Ramos (cell line): Measurements from ENCODE around the gene CCL20.
"Not testable (repeated sequence)": the region's sequence is repeated elsewhere in the genome, so short reads cannot be mapped to it uniquely, and the experiment has no call there.

Experiments used
- in situ Hi-C: fragments of 300-500 bp; cut with MboI; formaldehyde crosslinking; loops from one replicate; pipeline ENCODE4 v1.14.3; 2022; ENCODE audit warnings: low sequenced_read_pairs; ENCODE audit not compliant: unreplicated experiment

CCL20 gene

DNA sequence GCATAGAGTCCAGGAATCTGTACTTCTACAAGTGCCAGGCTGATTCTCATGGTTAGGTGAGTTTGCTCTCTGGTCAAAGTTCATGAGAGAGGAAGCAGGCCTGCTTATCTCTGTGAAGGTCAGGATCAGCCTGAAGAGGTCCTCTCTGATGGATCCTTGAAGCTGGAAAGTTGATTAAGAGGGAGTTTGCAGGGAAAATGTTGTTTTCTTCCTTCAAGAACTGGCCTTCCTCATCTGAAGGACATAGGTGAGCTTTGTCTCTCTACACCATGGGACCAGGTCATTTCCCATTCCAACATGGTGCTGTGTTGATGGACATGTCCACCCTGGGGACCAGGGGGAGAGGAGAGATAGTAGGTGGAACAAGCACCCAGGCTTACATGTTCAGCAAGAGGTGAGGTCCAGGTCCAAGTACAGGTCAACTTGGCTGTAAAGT, 14.9 kb downstream of the CCL20 start:
- in situ Hi-C loops, result no loop called here

GRCh38 chr2:227829337-227829736, 15.7 kb downstream of the CCL20 start:
- in situ Hi-C loops, result no loop called here

DNA sequence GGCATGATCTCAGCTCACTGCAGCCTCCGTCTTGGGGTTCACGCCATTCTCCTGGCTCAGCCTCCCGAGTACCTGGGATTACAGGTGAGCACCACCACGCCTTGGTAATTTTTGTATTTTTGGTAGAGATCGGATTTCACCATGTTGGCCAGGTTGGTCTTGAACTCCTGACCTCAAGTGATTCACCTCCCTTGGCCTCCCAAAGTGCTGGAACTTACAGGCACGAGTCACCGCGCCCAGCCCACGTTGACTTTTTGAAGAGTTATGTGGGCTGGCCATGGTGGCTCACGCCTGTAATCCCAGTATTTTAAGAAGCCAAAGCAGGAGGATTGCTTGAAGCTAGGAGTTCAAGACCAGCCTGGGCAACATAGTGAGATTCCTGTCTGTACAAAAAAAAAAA, 20.8 kb downstream of the CCL20 start:
- in situ Hi-C loops, result no loop called here

- in situ Hi-C loops, result no loop called here
These were observed 21.4 kb downstream of the CCL20 start for GRCh38 chr2:227834916-227835650.

GRCh38 chr2:227839339-227840129, 25.9 kb downstream of the CCL20 start:
- in situ Hi-C loops, result not testable (repeated sequence)

DNA sequence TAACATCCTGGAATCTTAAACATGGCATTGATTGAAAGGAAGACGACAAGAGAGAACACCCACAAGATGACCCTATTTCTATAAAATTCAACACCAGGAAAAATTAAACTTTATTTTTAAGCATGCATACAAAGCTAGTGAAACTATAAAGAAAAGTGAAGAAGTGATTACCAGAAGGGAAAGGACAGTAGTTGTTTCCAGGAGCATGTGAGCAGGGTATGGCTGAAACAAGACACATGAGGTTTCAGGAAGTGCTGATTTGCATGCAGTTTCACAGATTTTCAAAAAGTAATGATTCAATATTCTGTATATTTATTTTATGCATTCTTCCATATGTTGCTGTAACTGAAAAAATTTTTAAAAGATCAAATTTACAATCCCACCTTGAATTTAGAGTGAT, 33.2 kb downstream of the CCL20 start:
- in situ Hi-C loops, result no loop called here

GRCh38 chr2:227848146-227848545, 34.5 kb downstream of the CCL20 start:
- in situ Hi-C loops, result no loop called here

DNA sequence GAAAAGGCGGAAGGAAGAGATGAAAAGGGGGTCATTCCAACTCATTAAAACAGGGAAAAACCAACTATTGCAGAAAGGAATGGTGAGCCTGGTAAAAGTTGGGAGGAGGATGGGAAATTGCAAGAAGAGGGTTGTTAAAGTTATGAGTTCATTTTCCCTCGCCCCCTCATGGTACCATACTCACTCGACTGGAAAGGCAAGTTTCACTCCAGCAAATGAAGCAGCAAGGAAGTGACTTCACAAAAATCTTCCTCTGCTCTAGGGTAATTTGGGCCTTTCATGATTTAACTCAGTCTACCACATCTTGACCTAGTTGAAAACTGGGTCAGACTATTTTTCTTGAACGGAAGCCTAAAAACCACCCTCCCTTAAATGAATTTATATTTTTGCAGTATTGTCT, 34.9 kb downstream of the CCL20 start:
- in situ Hi-C loops, result no loop called here

DNA sequence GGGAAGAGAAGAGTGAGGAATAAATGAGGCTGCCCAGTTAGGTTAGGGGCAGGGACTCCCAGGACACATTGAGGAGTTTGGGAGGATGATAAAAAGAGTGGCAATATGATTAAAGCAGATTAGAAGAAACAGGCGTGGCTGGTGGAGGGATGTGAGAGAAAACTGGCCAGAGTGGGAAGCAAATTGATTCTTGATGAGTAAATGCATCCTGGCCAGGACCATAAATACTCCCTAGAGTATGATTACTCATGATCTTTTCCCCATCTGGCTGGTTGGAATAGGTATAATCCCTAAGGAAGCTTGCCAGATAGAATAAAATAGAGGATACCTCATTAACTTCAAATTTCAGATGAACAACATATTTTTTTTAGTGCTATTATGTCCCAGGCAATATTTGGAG, 36.3 kb downstream of the CCL20 start:
- in situ Hi-C loops, result no loop called here

DNA sequence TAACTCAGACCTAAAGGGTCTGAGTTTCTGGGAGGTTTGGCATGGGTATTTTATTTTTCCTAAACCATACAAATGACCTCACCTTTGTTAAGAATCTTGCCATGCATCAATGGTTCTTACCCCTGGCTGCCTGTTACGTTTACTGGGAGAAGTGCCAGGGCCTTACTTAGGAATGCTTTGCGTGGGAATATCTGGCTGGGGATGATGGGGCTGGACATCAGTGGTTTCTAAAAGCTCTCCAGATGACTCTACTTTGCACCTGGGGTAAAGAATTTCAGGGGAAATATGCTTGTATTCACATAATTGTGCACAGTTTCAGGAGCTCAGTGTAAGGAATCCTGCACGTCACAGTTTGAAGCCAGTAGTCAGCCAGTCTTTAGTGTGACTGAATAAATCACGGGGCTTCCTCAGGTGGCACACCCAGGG, 39.6 kb downstream of the CCL20 start:
- in situ Hi-C loops, result no loop called here

GRCh38 chr2:227853765-227854271, 40.2 kb downstream of the CCL20 start:
- in situ Hi-C loops, result no loop called here

DNA sequence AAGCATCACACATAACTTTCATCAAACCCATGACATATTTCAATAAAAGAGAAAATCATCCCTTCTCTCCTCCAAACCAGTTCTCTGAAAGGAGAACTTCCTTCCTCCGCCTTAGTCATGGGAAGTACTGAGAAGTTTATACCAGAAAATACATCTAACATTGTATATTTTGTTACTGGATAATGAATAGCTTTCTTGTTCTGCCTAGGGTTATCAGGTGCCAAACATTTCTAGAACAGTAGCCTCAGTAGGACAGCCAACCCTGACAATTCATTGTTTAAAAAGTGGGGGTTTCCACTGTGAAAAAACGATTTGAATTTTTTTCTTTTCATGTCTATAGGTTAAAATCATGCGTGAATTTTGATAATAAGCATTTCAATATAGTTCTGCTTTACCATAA, 41.8 kb downstream of the CCL20 start:
- in situ Hi-C loops, result no loop called here

DNA sequence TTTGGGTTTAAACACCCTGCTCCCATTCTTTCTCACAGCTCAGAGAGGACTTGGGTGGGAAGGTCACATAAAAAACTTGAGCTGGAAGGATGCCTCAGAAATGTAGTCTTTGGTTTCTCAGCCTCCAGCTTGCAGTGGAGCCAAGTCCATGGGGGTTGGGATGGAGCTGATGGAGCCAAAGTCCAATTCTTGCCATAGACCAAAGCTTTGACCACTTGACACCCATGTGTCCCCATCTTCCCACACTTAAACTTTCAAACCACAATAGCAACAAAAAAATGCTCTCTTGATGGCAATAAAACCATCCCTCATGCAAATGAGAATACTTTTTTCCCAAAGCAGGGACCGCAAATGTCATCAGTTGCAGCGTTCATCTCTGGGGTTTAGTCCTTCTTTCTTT, 43.1 kb downstream of the CCL20 start:
- in situ Hi-C loops, result no loop called here

GRCh38 chr2:227860221-227860641, 46.6 kb downstream of the CCL20 start:
- in situ Hi-C loops, result no loop called here

- in situ Hi-C loops, result no loop called here
These were observed 47.4 kb downstream of the CCL20 start for GRCh38 chr2:227861011-227861410.

DNA sequence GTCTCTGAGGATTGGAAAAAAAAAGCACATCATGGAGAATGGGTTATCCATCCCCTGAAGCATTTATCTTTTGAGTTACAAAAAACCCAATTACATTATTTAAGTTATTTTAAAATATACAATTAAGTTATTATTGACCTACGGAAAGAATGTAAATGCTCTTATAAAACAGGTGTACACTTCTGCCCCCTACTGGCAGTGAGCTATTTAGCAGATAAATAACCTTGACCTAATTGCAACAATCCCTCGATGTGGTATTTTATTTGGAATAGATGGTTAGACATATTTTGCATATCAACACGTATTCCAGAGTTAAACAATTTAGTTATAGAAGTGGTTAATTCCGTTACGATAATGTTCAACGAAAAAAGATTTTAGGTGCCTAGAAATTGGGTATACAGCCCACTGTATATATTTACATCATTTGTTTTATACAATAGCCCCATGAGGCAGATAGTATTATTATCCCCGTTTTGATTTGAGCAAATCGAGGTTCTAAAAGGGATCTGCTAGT, 48.6 kb downstream of the CCL20 start:
- in situ Hi-C loops, result no loop called here

- in situ Hi-C loops, result no loop called here
These were observed 49.3 kb downstream of the CCL20 start for GRCh38 chr2:227862741-227863588.

GRCh38 chr2:227864161-227864756, 50.6 kb downstream of the CCL20 start:
- in situ Hi-C loops, result no loop called here

DNA sequence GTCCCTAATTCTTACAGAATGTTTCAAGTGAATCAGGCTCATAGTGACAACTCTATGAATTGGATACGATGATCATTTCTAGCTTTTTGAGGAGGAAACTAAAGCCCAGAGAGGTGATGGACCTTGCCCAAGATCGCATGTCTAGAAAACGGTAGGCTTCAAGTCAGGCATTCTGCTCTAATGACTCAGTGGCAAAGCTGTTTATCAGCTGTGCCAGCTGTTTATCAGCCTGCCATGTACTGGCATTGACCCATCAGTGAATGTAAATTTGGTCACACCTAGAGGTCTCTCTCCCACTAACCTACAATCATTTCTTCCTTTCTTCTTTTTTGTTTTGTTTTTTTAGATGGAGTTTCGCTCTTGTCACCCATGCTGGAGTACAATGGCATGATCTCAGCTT, 51.6 kb downstream of the CCL20 start:
- in situ Hi-C loops, result no loop called here
